ENCODE measurements around the gene SNX24. TPM values are rescaled to one million over a fixed set of nuclear protein-coding genes. Genes with fewer than 3 reads are reported as not detected.

Gene SNX24
- total and polyA plus RNA-seq, 10 of the 15 experiments (the other 5 are each of a cell fraction or from before 2014, with no cell fraction given) = 0.15 to 6.6 (median 4.1) TPM

DNA sequence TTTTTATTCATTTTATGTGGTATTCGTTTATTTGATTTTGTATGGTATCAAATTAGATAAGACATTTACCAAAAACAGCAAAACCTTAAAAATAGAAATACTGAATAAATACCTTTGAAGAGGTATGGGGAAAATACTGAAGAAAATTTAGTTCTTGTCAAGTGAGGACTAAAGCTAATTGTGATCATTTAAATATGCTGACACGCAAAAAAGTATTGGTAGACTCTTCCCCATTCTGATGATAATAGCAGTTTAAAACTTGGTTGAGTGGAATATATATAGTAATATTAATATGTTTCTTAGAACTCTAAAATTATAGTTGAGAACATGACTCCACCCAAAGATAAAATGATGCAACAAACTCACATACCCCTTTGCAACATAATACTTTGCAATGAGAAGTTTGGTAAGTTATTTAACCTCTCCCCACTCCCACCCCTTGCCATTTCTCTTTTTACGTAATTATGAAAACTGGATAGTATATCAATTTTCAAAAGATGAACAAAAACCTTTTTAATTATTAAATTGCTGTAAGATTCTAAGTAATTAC, 30.1 kb upstream of the SNX24 start:
- intact Hi-C loops (cut with micrococcal nuclease; ENCODE audit: unreplicated experiment) = no loop called here
- ChIA-PET SMC1A (ENCODE audit: uncharacterized antibody, unreplicated experiment) (no interaction called here), POLR2A (interaction anchor here (0.6 kb wide), 1 partner anchor 25 kb away, joined by 4 read pairs; no protein-coding TSS in a partner anchor), RAD21 (ENCODE audit: unreplicated experiment) (no interaction called here), CTCF (interaction anchor here (0.8 kb wide), 1 partner anchor 9 kb away, joined by 4 read pairs; no protein-coding TSS in a partner anchor)
- no peaks in the 10 kb centered on the region for H4K20me1 ChIP-seq (ENCODE audit: control insufficient read depth, insufficient read depth)
- in situ Hi-C loops (cut with MboI) = no loop called here
- no peaks in the 10 kb centered on the region for H3K4me1 ChIP-seq (ENCODE audit: control insufficient read depth, insufficient read depth, low read length)
- 94% methylated on average over 3 of the region's 3 CpGs for WGBS (ENCODE audit: insufficient coverage, insufficient replicate concordance, low lambda C conversion rate, missing lambda C conversion rate)
- no peak overlapping the region for H3K4me2 ChIP-seq (ENCODE audit: control insufficient read depth, insufficient read depth)
- no peak overlapping the region for H3K4me3 ChIP-seq
- H3K27me3 ChIP-seq (replicated peaks in 1 of 2; ENCODE audit: control insufficient read depth in 2 of 2, insufficient read depth in 2 of 2, low read length in 1 of 2) = no peaks in the 10 kb centered on the region
- no peak for ATAC-seq
- H3K27ac ChIP-seq (ENCODE audit: control insufficient read depth, insufficient read depth) = no peak overlapping the region
- no peak for FAIRE-seq
- no peak for TF ChIP-seq EP300 (IDR thresholded peaks at IDR 0.05; ENCODE audit: borderline replicate concordance in 1 of 2, control insufficient read depth in 1 of 2, low read depth in 2 of 2, low read length in 2 of 2)
- no peak for TF ChIP-seq SMARCA5 (IDR thresholded peaks at IDR 0.05)
- TF ChIP-seq SUZ12 (IDR thresholded peaks at IDR 0.05; ENCODE audit: unreplicated experiment) = no peak
- H3K79me2 ChIP-seq (ENCODE audit: control insufficient read depth, insufficient read depth, low read length) = no peaks in the 10 kb centered on the region
- no peak for DNase-seq (ENCODE audit: low read depth, low spot score)
- H2AFZ ChIP-seq (ENCODE audit: control insufficient read depth, low read depth, low read length) = no peak overlapping the region
- peaks cover 0 to 10% of the 10 kb centered on the region in 2 experiments; a peak in 1 of 4 replicates for H3K36me3 ChIP-seq (ENCODE audit: control insufficient read depth in 2 of 2, insufficient read depth in 2 of 2, low read length in 1 of 2)
- H3K9ac ChIP-seq (ENCODE audit: control insufficient read depth, insufficient read depth, low read length) = no peak overlapping the region
- no TSS peak for BruUV-seq (replicated peaks)
- H3K9me3 ChIP-seq (replicated peaks; ENCODE audit: control insufficient read depth, insufficient read depth, low read length) = no peaks in the 10 kb centered on the region

DNA sequence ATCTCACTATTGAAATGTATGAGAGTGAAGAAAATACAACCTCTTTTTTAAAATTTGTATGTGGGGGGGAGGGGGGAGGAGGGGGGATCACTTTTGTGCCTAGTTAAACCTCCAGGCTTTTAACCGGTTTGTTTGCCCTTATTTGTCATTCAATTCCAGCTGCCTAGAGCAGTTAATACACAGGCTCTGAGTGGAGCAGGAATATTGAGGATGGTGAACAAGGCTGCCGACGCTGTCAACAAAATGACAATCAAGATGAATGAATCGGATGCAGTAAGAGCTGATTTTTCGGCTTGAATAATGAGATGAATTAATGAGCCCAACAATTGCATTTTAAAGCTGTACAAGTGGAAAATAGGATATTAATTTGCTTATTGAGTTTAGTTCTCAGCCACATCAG, 28.7 kb upstream of the SNX24 start:
- CTCF ChIA-PET = no interaction called here
- ATAC-seq = no peak
- SMC1A ChIA-PET (ENCODE audit: uncharacterized antibody, unreplicated experiment) = interaction anchor here (0.6 to 0.9 kb wide), 2 partner anchors 9 to 179 kb away, joined by 3 read pairs; no protein-coding TSS in a partner anchor
- H4K20me1 ChIP-seq (ENCODE audit: control insufficient read depth, insufficient read depth) = no peaks in the 10 kb centered on the region
- RAD21 ChIA-PET (ENCODE audit: unreplicated experiment) = interaction anchor here (1.2 kb wide), 1 partner anchor 113 kb away, joined by 3 read pairs; no protein-coding TSS in a partner anchor
- H3K4me2 ChIP-seq (ENCODE audit: control insufficient read depth, insufficient read depth) = no peak overlapping the region
- peaks cover 0 to 7% of the 10 kb centered on the region in 2 experiments; a peak in 1 of 4 replicates for H3K36me3 ChIP-seq (ENCODE audit: control insufficient read depth in 2 of 2, insufficient read depth in 2 of 2, low read length in 1 of 2)
- POLR2A ChIA-PET = no interaction called here
- no peaks in the 10 kb centered on the region for H3K4me1 ChIP-seq (ENCODE audit: control insufficient read depth, insufficient read depth, low read length)
- no peak for DNase-seq (ENCODE audit: low read depth, low spot score)
- no peak overlapping the region for H2AFZ ChIP-seq (ENCODE audit: control insufficient read depth, low read depth, low read length)
- intact Hi-C loops (cut with micrococcal nuclease; ENCODE audit: unreplicated experiment) (no loop called here), in situ Hi-C loops (cut with MboI) (no loop called here)
- H3K4me3 ChIP-seq = no peak overlapping the region
- H3K27ac ChIP-seq (ENCODE audit: control insufficient read depth, insufficient read depth) = no peak overlapping the region
- no peak overlapping the region for H3K9ac ChIP-seq (ENCODE audit: control insufficient read depth, insufficient read depth, low read length)
- BruUV-seq (replicated peaks) = no TSS peak
- TF ChIP-seq PML (IDR thresholded peaks at IDR 0.05; ENCODE audit: low read length) (no peak), RB1 (IDR thresholded peaks at IDR 0.05; ENCODE audit: borderline replicate concordance) (no peak)
- no peaks in the 10 kb centered on the region for H3K27me3 ChIP-seq (replicated peaks in 1 of 2; ENCODE audit: control insufficient read depth in 2 of 2, insufficient read depth in 2 of 2, low read length in 1 of 2)
- no peaks in the 10 kb centered on the region for H3K79me2 ChIP-seq (ENCODE audit: control insufficient read depth, insufficient read depth, low read length)
- FAIRE-seq = no peak
- no peaks in the 10 kb centered on the region for H3K9me3 ChIP-seq (replicated peaks; ENCODE audit: control insufficient read depth, insufficient read depth, low read length)
- 100% methylated on average over 5 of the region's 5 CpGs for WGBS (ENCODE audit: insufficient coverage, insufficient replicate concordance, low lambda C conversion rate, missing lambda C conversion rate)
